ENCODE results near the gene TRIM60. TPM values are rescaled to one million over a fixed set of nuclear protein-coding genes. Genes with fewer than 3 reads are reported as not detected.
"Not testable (repeated sequence)": the region's sequence is repeated elsewhere in the genome, so short reads cannot be mapped to it uniquely, and the experiment has no call there.

Gene TRIM60
- total RNA-seq, 1 donor, result not detected

DNA sequence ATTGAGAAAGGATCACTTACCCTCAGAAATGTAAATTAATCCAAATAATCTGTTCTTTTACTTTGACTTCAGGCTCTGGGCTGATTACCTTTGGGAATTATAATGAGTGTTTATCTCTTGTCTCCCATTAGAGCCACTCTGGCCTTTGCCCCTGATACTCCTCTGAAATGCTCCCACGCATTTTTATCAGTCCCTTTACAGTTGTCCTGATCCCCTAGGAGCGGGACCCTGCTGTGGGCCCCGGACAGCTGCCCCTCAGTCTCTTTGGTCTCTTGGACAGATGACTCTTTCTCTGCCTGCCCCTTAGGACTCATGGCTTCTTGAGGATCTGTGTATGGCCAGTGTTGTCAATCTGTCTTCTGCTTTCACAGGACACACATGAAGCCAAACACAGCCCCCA is 20.8 kb downstream of the TRIM60 start:
- no peak for DNase-seq (ENCODE audit: low read depth in 2 of 3, low spot score in 2 of 3)

DNA sequence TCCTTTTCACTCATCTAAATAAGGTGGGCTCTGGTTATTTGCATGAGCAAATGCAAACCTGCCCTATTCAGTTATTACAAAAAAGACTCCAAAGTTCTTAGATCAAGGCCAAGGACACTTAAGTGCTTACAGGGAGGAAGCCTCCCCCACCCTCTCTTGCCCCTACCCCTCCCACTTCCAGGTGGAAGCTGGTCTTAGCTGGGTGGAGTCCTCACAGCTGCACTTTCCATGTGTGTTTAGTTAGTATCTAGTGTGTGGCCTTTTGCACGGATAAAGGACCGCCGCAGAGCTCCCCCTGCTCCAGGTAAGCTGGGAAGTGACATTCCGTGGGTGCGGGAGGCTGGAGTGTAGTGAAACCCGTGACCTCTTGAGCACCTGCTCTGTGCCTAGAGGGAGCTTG is 21.8 kb downstream of the TRIM60 start, which contains the start of gene TRIM75:
TSS of gene TRIM75 (plus strand) at position 222 of the 400 bp plus-strand sequence. CDS start 5,282 bp downstream, outside the sequence.
- DNase-seq (ENCODE audit: low read depth in 2 of 3, low spot score in 2 of 3), result no peak

DNA sequence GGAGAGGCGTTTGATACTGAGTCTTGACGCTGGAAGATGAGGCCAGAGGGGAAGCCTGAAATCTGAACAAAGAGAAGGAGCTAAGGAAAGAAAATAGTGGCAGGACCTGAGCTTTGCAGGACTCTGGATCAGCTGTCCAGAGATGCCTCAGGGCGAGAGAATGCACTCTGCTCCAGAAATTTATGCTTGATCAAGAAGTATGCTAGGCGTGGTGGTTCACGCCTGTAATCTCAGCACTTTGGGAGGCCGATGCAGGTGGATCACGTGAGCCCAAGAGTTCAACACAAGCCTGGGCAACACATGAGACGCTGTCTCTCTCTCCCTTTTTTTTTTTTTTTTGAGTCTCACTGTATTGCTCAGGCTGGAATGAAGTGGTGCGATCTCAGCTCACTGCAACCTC is 23.8 kb downstream of the TRIM60 start:
- no peak for DNase-seq (ENCODE audit: low read depth in 2 of 3, low spot score in 2 of 3)

DNA sequence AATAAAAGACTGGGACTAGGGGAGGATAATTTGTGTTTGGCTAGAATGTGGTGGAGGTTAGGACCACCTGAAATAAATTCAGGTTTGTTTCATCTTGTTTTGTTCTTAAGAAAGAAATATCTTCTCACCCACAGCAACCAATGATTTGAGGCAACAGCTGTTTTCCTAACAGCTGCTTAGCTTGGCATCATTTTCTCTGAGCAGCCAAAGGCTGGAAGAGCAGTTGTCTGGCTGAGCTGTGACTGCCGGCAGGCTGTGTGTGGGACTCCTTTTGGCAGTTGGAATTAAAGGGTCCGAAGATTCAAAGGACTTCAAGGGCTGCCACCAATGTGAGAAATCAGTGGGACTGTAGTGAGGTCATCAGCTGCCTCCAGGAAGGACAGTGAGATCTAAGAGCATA is 26.9 kb downstream of the TRIM60 start:
- DNase-seq (ENCODE audit: low read depth in 2 of 3, low spot score in 2 of 3), result no peak

DNA sequence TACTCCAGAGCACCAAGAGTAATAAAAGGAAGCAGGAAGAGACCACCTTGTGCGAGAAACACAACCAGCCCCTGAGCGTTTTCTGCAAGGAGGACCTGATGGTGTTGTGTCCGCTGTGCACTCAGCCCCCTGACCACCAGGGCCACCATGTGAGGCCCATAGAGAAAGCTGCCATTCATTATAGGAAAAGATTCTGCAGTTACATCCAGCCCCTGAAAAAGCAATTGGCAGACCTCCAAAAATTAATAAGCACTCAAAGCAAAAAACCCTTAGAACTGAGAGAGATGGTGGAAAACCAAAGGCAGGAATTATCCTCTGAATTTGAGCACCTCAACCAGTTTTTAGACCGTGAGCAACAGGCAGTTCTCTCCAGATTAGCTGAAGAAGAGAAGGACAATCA is 27.6 kb downstream of the TRIM60 start:
- DNase-seq (ENCODE audit: low read depth in 2 of 3, low spot score in 2 of 3), result no peak

DNA sequence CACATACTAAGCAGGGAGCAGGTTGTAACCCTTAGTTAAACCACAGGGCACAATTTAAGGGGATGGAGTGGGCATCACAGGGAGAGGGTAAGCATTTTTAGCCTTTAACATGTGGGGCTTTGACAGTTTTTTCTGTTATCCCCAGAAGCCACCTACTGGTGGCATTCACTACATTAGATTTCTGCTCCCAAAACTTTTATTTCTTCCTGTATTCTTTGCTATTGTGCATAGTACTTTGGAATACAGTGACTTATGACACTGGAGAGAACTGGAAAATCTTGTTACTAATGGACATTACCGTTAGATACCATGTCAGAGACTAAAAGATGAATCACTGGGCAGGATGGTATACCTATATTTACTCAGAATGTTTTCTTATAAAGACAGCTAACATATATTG is 29.1 kb downstream of the TRIM60 start:
- DNase-seq (ENCODE audit: low read depth in 2 of 3, low spot score in 2 of 3), result no peak

DNA sequence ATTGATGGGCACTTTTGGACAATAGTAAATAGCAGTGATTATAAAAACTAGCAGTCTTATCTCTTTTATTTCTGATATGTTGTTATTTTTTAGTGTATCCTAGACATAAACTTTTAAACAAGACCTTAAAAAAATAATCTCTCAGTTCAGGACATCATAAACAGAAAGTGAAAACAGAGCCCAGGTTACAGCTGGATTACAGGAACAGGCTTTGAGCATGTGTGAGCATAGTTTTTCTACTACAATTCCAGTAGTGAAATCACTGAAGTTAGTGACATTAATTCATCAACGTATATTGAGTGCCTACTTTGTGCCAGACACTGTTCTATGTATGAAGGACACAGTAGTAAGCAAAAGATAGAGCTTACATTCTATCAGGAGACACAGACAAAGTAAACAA is 38.8 kb downstream of the TRIM60 start:
- DNase-seq (ENCODE audit: low read depth in 2 of 3, low spot score in 2 of 3), result no peak

DNA sequence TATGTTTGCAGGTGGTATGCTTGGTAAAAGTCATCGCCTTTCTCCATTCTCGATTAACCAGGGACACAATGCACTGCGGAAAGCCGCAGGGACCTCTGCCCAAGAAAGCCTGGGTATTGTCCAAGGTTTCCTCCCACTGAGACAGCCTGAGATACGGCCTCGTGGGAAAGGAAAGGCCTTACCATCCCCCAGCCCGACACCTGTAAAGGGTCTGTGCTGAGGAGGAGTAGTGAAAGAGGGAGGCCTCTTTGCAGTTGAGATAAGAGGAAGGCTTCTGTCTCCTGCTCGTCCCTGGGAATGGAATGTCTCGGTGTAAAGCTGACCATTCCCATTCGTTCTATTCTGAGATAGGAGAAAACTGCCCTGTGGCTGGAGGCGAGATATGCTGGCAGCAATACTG is 41.5 kb downstream of the TRIM60 start:
- not testable (repeated sequence) for DNase-seq (ENCODE audit: low read depth in 2 of 3, low spot score in 2 of 3)

DNA sequence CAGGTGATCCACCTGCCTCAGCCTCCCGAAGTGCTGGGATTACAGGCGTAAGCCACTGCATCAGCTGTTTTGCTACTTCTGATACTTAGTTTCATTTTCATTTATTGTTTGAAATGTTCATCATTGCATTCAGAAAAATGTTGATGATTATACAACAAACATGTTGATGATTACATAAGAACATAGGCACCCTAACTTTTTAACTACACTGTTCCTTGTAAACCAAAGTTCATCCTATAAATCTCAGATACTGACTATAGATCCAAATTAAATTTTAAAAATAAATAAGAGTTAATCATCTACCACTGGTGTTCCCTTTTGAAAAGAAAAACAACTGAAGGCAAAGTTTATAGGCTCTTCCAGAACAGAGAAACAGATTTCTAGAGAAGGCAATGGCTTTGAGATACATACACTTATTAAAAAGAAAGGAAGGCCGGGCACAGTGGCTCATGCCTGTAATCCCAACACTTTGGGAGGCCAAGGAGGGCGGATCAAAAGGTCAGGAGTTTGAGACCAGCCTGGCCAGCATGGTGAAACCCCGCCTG is 45.3 kb downstream of the TRIM60 start:
- no peak for DNase-seq (ENCODE audit: low read depth in 2 of 3, low spot score in 2 of 3)

DNA sequence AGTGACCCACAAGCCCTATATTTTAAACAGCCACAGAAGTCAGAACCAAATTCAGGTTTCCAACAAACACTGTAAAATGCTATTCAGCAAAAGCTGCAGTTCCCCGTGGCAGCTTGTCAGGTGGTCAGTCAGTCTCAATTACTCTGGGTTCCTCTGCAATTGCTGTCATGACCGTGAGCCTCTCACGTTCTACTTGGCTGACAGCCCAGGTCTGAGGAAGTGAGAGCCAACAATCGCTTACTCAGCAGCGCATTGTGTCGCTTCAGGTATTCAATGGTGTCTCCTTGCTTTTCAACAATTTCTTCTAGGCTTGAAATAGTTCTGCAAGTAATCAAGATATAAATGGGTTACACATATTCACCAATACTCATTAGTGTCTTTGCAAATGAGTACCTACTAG is 47.7 kb downstream of the TRIM60 start:
- peak in 2 of 3 donors; percentile 17 to 40 for DNase-seq (ENCODE audit: low read depth in 2 of 3, low spot score in 2 of 3)

DNA sequence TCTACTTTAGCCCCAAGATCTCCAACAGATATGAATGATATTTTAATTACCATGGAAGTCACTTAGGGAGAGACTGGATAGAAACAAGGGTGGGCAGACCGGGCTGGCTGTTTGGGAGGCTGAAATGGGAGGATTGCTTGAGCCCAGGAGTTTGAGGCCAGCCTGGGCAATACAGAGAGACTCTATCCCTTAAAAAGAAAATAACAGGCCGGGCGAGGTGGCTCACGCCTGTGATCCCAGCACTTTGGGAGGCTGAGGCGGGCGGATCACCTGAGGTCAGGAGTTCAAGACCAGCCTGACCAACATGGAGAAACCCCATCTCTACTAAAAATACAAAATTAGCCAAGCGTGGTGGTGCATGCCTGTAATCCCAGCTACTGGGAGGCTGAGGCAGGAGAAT is 53.0 kb downstream of the TRIM60 start:
- not testable (repeated sequence) for DNase-seq (ENCODE audit: low read depth in 2 of 3, low spot score in 2 of 3)

DNA sequence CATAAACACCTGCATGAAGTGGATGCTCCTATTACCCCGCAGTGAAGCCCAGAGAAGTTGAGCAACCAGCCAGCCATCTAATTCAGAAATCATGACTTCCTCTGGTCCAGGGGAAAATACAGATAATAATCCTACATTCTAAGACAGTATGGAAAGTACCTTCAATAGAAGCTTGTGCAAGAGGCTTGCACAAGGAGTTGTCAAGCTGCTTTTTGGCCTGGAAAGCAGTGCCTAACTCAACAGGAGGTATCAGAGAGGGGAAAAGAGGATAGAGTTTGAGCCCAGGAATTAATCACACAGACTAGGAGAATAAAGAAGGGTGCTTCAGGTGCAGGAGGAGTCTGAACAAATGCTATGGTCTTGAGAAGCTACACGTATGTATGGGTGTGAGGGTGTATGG is 54.1 kb downstream of the TRIM60 start:
- DNase-seq (ENCODE audit: low read depth in 2 of 3, low spot score in 2 of 3), result no peak

DNA sequence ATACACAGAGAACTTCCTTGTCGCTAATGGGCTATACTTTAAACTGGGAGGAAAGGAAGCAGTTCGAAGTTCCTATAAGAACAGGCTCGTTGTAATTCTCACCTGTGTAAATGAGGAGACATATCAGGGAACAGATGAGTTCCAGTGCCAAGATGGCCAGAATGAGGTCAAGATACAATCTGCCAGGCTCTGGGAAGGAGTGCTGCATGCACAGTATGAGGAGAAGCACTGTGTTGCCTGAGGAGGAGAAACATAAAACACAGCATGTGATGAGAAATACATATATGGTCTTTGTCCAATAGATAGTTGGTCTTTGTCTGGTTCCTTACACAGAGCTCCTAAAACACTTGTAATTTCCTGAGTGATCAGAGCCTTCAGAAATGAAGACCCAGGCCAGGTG is 56.6 kb downstream of the TRIM60 start:
- no peak for DNase-seq (ENCODE audit: low read depth in 2 of 3, low spot score in 2 of 3)

Small RNA genes lying within 50 kb of the gene (small RNA-seq; reads per million reads assigned to genes)
- gene AC106872.12, result not detected

Other genes with a start within 250 kb of the TRIM60 start
- gene APELA, start 154.8 kb upstream of the TRIM60 start, total RNA-seq, result not detected
- 1.1 TPM for gene TRIM61, start 54.3 kb upstream of the TRIM60 start, total RNA-seq
- gene TRIM75, start 21.9 kb downstream of the TRIM60 start, total RNA-seq, result not detected
- 5.9 TPM for gene TMEM192, start 80.9 kb downstream of the TRIM60 start, total RNA-seq
- 5.4 TPM for gene KLHL2, start 175.6 kb downstream of the TRIM60 start, total RNA-seq